HepG2 (cell line): ENCODE measurements around the gene WNK1. TPM values are rescaled to one million over a fixed set of nuclear protein-coding genes. Genes with fewer than 3 reads are reported as not detected.

ENCODE experiments used
- ATAC-seq: fragments of 200-7000 bp; cut with Tn5 transposase; 3 replicates; pipeline ENCODE4 v1.9.1; 2020; ENCODE audit warnings: mild to moderate bottlenecking, moderate library complexity
- BruUV-seq: library from RNA; stranded (reverse); fragments of 400-500 nt; replicated peaks from 2 replicates; lab custom pipeline; 2021; lab: Mats Ljungman, UMichigan
- CTCF ChIA-PET: fragments of 300-600 bp; formaldehyde crosslinking; extraction: SDS; loops from one replicate; lab custom pipeline; 2021; ENCODE audit warnings: low total read pairs, inconsistent platforms, low intra/inter-chr PET ratio; lab: Yijun Ruan, JAX
- POLR2A ChIA-PET: fragments of 350-600 bp; sonication (Branson Sonifier 250); formaldehyde crosslinking; loops from one replicate; lab custom pipeline; 2020; ENCODE audit warnings: antibody characterized with exemption, inconsistent platforms; lab: Yijun Ruan, JAX
- DNase-seq: peaks from one replicate; pipeline ENCODE4 v3.0.0-alpha.2; 2015; ENCODE audit warnings: low spot score
- FAIRE-seq: peaks from 3 replicates; lab custom pipeline; 2011; peaks lifted over from hg19 to GRCh38; lab: Jason Lieb, UNC
- H2AFZ ChIP-seq: one replicate; pipeline ENCODE4 v1.6.1; 2011; ENCODE audit warnings: low read length, inconsistent platforms
- H3K27ac ChIP-seq: fragments of 300-600 bp; 3 replicates; pipeline ENCODE4 v1.8.0; 2011; ENCODE audit warnings: mixed run types, mild to moderate bottlenecking, mixed read lengths, low read length, inconsistent platforms; ENCODE audit not compliant: insufficient read depth; ENCODE audit errors: extremely low read length
- H3K27me3 ChIP-seq, 2 experiments: fragments of 200-600 bp in 1 of 2; 2 replicates in 1 of 2; 3 replicates in 1 of 2; pipeline versions ENCODE4 v1.6.0 to v1.8.0; 2011; ENCODE audit warnings: low read length in 2 of 2, mild to moderate bottlenecking in 2 of 2, moderate library complexity in 2 of 2, inconsistent platforms in 1 of 2; ENCODE audit not compliant: insufficient read depth in 2 of 2, control insufficient read depth in 1 of 2
- H3K36me3 ChIP-seq, 2 experiments: fragments of 200-600 bp in 1 of 2; replicated peaks in 1 of 2; 2 replicates in 1 of 2; 3 replicates in 1 of 2; pipeline versions ENCODE4 v1.5.1 to v1.8.0; 2011; ENCODE audit warnings: low read length in 2 of 2, inconsistent platforms in 1 of 2; ENCODE audit not compliant: insufficient read depth in 2 of 2, control insufficient read depth in 1 of 2
- H3K4me1 ChIP-seq: 2 replicates; pipeline ENCODE4 v1.5.1; 2012; ENCODE audit warnings: low read length, inconsistent platforms; ENCODE audit not compliant: insufficient read depth
- H3K4me2 ChIP-seq: 2 replicates; pipeline ENCODE4 v1.6.0; 2011; ENCODE audit warnings: low read depth, low read length, inconsistent platforms
- H3K4me3 ChIP-seq, 3 experiments: fragments of 200-600 bp in 1 of 3; sonication (generic), shearing (Covaris generic) in 1 of 3; replicated peaks in 1 of 3; 2 replicates each; pipeline ENCODE4 v1.5.1; 2011 to 2016; ENCODE audit warnings: low read length in 3 of 3, inconsistent platforms in 2 of 3, low read depth in 2 of 3, mild to moderate bottlenecking in 2 of 3, control low read depth in 1 of 3, mixed read lengths in 1 of 3; ENCODE audit not compliant: insufficient read depth in 1 of 3
- H3K79me2 ChIP-seq: one replicate; pipeline ENCODE4 v1.6.1; 2011; ENCODE audit warnings: low read length, inconsistent platforms; ENCODE audit not compliant: insufficient read depth
- H3K9ac ChIP-seq: 2 replicates; pipeline ENCODE4 v1.6.0; 2011; ENCODE audit warnings: mild to moderate bottlenecking, low read depth, low read length, inconsistent platforms; ENCODE audit not compliant: insufficient read depth
- H3K9me3 ChIP-seq: 2 replicates; pipeline ENCODE4 v1.5.1; 2012; ENCODE audit warnings: mild to moderate bottlenecking, low read length
- H4K20me1 ChIP-seq: 2 replicates; pipeline ENCODE4 v1.6.0; 2011; ENCODE audit warnings: inconsistent platforms, mild to moderate bottlenecking, low read length, moderate library complexity; ENCODE audit not compliant: insufficient read depth
- ARID3A ChIP-seq: IDR thresholded peaks from 2 replicates; pipeline ENCODE4 v1.6.1; 2012; ENCODE audit warnings: low read depth, low read length, improper control_type of control experiment
- CBX5 ChIP-seq: sonication (generic); formaldehyde crosslinking; IDR thresholded peaks from 2 replicates; pipeline ENCODE4 v1.4.0; 2020; ENCODE audit warnings: missing genetic modification reagents, borderline replicate concordance
- KLF13 ChIP-seq: sonication (generic); formaldehyde crosslinking; IDR thresholded peaks from 2 replicates; pipeline ENCODE4 v1.4.0; 2020; ENCODE audit warnings: mild to moderate bottlenecking, missing genetic modification reagents
- SATB2 ChIP-seq: sonication (generic); formaldehyde crosslinking; IDR thresholded peaks from 2 replicates; pipeline ENCODE4 v1.5.0; 2020; ENCODE audit warnings: missing genetic modification reagents
- XBP1 ChIP-seq: sonication (generic); formaldehyde crosslinking; IDR thresholded peaks from 2 replicates; pipeline ENCODE4 v1.5.0; 2020; ENCODE audit warnings: missing genetic modification reagents
- ZBTB40 ChIP-seq, 2 experiments: fragments of 450-650 bp in 1 of 2; sonication (generic) in 1 of 2; formaldehyde crosslinking in 1 of 2; IDR thresholded peaks; 2 replicates each; pipeline versions ENCODE4 v1.6.1 to v1.8.0; 2016 to 2022; ENCODE audit warnings: antibody characterized with exemption in 1 of 2, mild to moderate bottlenecking in 1 of 2, missing genetic modification reagents in 1 of 2
- ZBTB7B ChIP-seq: sonication (generic); formaldehyde crosslinking; IDR thresholded peaks from 2 replicates; pipeline ENCODE4 v1.4.0; 2020; ENCODE audit warnings: missing genetic modification reagents
- ZNF101 ChIP-seq: sonication (generic); formaldehyde crosslinking; IDR thresholded peaks from 2 replicates; pipeline ENCODE4 v1.4.0; 2020; ENCODE audit warnings: mild to moderate bottlenecking, low read depth, missing genetic modification reagents, borderline replicate concordance
- ZNF24 ChIP-seq: fragments of 450-650 bp; IDR thresholded peaks from 2 replicates; pipeline ENCODE4 v1.6.1; 2017; ENCODE audit warnings: antibody characterized with exemption, mild to moderate bottlenecking
- ZNF672 ChIP-seq: sonication (generic); formaldehyde crosslinking; IDR thresholded peaks from 2 replicates; pipeline ENCODE4 v1.8.1; 2022; ENCODE audit warnings: missing genetic modification reagents
- ZNF766 ChIP-seq: sonication (generic); formaldehyde crosslinking; IDR thresholded peaks from 2 replicates; pipeline ENCODE4 v1.5.0; 2020; ENCODE audit warnings: missing genetic modification reagents, borderline replicate concordance
- ZSCAN25 ChIP-seq: sonication (generic); formaldehyde crosslinking; IDR thresholded peaks from 2 replicates; pipeline ENCODE4 v1.8.0; 2022; ENCODE audit warnings: mild to moderate bottlenecking, missing genetic modification reagents
- WGBS: methylation state at CpG from one replicate; pipeline ENCODE4 v1.1.6; 2017; ENCODE audit warnings: low lambda C conversion rate; 5-methylcytosine and 5-hydroxymethylcytosine counted together
- in situ Hi-C: cut with HindIII; loops from 2 replicates; pipeline ENCODE4 v1.10.0; 2017; ENCODE audit warnings: low pct_unique_long_range_greater_than_20kb; ENCODE audit not compliant: extremely low pct_ligation_motif_present
- intact Hi-C: fragments of 100-400 bp; cut with micrococcal nuclease; formaldehyde crosslinking; loops from one replicate; pipeline ENCODE4 v1.10.0; 2022; ENCODE audit not compliant: unreplicated experiment
- polyA plus RNA-seq, 8 experiments: library from polyadenylated mRNA; depleted of rRNA in 3 of 8; stranded (reverse) in 7 of 8; unstranded in 1 of 8; fragments of >200 nt; fragmentation: Illumina TruSeq in 4 of 8; extraction: Trizol in 4 of 8; gene quantifications; 2 replicates each; pipeline versions ENCODE4 v1.2.1 to v1.2.3, GENCODE V29; 2011 to 2016; ENCODE audit warnings: low read depth in 4 of 8, missing spikeins in 1 of 8, mixed read lengths in 1 of 8; ENCODE audit not compliant: insufficient read depth in 1 of 8
- total RNA-seq, 5 experiments: library from RNA; depleted of rRNA; stranded (reverse); fragments of >200 nt; fragmentation: Illumina TruSeq; extraction: Trizol; gene quantifications; 2 replicates each; pipeline ENCODE4 v1.2.3, GENCODE V29; 2016; ENCODE audit warnings: low read depth in 1 of 5

WNK1 gene
- total and polyA plus RNA-seq, 2 of the 13 experiments (the other 11 are each of a cell fraction or from before 2014, with no cell fraction given) = 31.1 to 54.8 TPM

GRCh38 chr12:726281-727140 is 25.9 kb upstream of the WNK1 start (continued):
- TF ChIP-seq XBP1 (CRISPR knock-in tag) (no peak), ZNF672 (CRISPR knock-in tag) (no peak), CBX5 (CRISPR knock-in tag) (no peak), ZNF24 (no peak), ZBTB7B (CRISPR knock-in tag) (no peak), ZSCAN25 (CRISPR knock-in tag) (peak; percentile 89)

- ATAC-seq (peak; percentile 60), DNase-seq (no peak), FAIRE-seq (no peak)
- 9% methylated on average over 3 of the region's 6 CpGs for WGBS
- no peak overlapping the region for H2AFZ ChIP-seq
- peaks cover 25% of the 10 kb centered on the region for H3K4me1 ChIP-seq
- no peaks in the 10 kb centered on the region for H3K9me3 ChIP-seq
- no peaks in the 10 kb centered on the region for H3K36me3 ChIP-seq
- no peaks in the 10 kb centered on the region for H3K79me2 ChIP-seq
- H3K27ac ChIP-seq = no peak overlapping the region
- BruUV-seq = no TSS peak
- POLR2A ChIA-PET = no interaction called here
- H3K9ac ChIP-seq = no peak overlapping the region
- in situ Hi-C loops = no loop called here
- H3K4me2 ChIP-seq = no peak overlapping the region
- H4K20me1 ChIP-seq = no peaks in the 10 kb centered on the region
- intact Hi-C loops = no loop called here
- no peaks in the 10 kb centered on the region; a peak in 1 of 5 replicates for H3K27me3 ChIP-seq
- CTCF ChIA-PET = no interaction called here
- H3K4me3 ChIP-seq = no peak overlapping the region
- TF ChIP-seq ZNF101 (CRISPR knock-in tag) = no peak
- no peak for TF ChIP-seq KLF13 (CRISPR knock-in tag)
- TF ChIP-seq ARID3A = no peak
- TF ChIP-seq SATB2 (CRISPR knock-in tag) = no peak
- TF ChIP-seq ZBTB40 (IDR thresholded peaks at IDR 0.05) = no peak
- no peak for TF ChIP-seq ZBTB40 (CRISPR knock-in tag; IDR thresholded peaks at IDR 0.05)
- TF ChIP-seq ZNF766 (CRISPR knock-in tag) = no peak
Measured at GRCh38 chr12:727321-727720, 25.1 kb upstream of the WNK1 start.
